Stimulated activated CD4-positive, alpha-beta T cell treated with anti-CD3 and anti-CD28 coated beads, Interleukin-2, amount 100 ng/mL, for 4 hours (primary cell): Measurements from ENCODE around the gene RASGRF1.

Source experiments
- DNase-seq: peaks from one replicate; pipeline ENCODE4 v3.0.0-alpha.2; 2020; ENCODE audit warnings: low read depth

The RASGRF1 gene

GRCh38 chr15:78985859-78986475 is 104.6 kb downstream of the RASGRF1 start:
- no peak for DNase-seq

DNA sequence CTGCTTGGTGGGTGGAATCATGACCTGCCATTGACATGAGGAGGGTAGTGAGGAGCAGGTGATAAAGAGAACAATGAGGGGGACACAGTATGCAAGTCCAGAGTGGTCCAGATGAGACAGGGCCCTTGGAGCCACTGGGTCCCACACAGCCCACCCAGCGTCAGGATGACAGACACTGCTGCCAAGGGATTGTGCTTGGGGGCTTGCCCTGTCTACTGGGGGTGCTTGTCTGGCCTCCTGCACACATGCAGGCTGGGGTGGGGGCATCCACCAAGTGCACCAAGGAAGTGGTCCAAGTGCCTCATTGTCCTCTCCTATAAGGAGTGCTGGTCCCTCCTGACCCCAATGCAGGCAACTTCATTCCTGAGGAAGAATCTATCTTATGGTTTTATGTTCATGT is 106.5 kb downstream of the RASGRF1 start:
- DNase-seq: no peak

DNA sequence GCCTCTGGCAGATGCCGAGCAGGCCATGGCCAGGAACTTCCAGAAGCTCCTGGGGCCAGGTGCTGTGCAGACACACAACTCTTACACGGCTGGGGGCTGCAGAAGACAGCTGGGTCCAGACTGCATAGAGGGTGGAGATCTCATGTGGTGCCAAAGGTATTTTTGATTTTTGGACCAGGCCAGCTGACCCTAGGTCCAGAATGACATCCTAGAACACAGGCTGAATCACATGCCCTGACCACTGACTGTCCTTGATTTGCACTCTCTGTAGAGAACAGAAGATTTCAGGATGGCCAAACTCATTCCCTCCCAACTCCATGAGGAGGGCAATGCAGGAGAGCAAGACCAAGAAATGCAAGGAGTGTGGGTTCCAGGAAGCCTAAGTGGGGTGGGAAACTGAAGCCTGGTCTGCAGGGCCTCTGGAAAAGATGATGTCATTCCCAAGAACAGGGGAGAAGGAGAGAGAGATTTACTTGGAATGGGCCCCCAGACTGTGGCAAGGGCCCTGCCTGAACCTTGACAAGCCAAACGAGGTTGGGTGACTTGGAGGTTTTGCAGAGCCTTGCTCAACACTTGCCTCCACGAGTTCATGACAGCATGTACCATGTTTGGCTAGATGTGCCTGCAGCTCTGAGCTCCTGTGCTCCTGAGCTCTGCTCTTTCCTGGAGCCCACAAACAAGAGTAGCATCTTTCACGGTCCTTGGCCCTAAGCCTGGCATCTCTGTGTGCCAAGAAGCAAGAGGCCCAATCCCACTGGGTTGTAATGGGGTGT is 107.2 kb downstream of the RASGRF1 start:
- DNase-seq: no peak

- DNase-seq: no peak
Observed at GRCh38 chr15:78982736-78983135, 107.8 kb downstream of the RASGRF1 start.

GRCh38 chr15:78981532-78982313 is 108.9 kb downstream of the RASGRF1 start:
- no peak for DNase-seq

GRCh38 chr15:78979456-78980320 is 110.9 kb downstream of the RASGRF1 start:
- DNase-seq: no peak

GRCh38 chr15:78978601-78979179 is 111.9 kb downstream of the RASGRF1 start:
- no peak for DNase-seq

DNA sequence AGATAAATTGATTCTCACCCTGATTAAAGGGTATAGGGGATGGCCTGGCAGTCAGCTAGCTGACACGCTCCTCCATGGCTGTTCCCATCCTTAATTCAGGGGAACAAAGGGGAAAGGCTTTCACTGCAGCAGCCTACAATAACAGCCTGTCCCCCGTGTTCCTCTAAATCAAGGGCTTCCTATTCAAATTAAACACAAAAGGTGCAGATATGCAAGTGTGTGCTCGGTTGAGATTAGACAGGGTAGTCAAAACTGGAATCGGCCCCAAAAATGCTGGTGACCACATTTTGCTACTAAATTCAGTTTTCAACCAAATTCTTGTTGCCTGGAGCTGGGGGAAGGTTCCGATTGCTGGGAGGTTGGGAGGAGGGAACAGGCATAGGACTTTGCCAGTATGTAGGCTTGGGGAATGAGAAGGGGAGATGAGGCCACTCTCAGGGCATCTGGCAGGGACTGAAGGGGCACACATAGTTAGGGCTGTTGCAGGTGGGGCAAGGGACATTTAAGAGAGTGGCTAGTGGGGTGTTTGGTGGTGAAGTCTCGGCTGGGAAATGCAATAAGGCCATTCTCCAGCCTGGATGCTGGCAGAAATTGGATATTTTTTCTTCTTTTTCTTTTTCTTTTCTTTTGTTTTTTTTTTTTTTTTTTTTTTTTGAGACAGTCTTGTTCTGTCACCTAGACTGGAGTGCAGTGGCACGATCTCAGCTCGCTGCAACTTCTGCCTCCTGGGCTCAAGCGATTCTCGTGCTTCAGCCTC is 112.8 kb downstream of the RASGRF1 start:
- DNase-seq: no peak

GRCh38 chr15:78977091-78977571 is 113.4 kb downstream of the RASGRF1 start:
- DNase-seq: no peak

DNA sequence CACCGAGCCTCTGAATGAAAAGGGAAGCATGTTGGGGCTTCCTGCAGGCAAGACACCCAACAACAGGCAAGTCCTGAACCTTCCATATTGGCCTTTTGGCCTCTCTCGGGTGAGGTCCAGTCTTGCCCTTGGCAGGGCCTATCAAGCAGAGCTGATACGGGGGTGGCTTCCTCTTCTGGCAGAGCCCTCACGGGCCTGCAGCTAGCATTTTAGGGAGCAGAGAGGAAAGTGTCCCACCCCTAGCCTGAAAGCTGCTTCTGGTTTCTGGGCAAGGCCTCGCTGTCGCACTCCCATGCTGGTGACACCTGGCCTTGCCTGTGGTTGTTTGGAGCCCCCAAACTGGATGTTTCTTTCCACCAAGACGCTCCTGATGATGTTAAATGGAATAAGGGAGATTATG is 113.9 kb downstream of the RASGRF1 start:
- DNase-seq: no peak

GRCh38 chr15:78974272-78974918 is 116.2 kb downstream of the RASGRF1 start:
- DNase-seq: no peak

DNA sequence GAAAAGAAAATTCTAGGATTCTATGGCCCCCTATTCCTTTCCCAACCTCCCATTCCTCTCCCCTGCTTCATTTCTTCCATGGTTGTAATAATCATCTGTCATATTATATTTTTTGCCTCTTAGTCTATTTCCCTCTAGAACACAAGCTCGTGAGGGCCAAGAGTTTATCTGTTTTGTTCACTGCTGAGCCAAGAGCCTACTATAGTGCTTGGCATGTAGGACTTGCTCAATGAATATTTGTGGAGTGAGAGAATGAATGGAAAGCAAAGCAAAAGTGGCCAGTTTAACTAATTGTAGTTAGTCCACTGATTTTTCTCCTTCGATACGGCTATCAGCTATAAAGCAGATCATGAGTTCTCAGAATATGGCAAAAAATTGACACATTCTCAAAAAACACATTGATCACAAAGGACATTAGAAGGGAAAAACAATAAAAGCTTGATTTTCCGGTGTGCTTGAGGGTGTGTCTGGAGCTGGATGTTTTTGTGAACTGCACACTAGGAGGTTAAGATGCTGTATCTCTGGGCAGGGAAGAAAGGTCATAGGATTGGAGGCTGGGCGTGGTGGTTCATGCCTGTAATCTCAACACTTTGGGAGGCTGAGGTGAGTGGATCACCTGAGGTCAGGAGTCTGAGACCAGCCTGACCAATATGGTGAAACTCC is 120.8 kb downstream of the RASGRF1 start:
- DNase-seq: no peak

DNA sequence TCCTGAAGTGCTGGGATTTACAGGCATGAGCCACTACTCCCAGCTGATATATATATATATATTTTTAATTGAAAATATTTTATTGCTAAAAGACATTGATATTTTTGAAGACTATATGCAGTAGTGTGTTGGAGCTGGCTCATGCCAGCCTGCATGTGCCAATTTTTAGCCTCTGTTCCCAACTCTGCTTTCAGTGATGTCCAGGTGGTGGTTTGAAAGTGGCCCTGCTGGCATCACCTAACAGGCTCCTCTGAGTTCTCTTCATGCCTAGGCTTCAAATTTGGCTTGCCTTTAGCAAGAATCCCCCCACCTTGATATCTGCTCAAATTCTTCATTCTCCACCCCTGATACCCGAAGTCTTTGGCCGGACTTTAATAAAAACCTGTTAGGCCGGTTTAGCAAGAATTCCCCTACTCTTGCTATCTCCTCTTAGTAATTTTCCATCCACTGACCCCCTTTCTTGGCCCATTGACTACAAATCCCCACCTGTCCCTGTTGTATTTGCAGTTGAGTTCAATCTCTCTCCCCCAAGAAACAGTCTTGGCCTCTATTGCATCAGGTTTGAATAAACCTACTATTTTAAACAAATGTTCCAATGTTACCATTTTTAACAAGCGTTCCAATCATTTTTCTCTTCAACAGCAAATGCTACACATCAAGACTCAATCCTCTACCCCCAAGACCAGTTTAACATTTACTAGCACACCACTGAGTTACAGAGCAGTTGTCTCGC is 121.9 kb downstream of the RASGRF1 start:
- no peak for DNase-seq

DNA sequence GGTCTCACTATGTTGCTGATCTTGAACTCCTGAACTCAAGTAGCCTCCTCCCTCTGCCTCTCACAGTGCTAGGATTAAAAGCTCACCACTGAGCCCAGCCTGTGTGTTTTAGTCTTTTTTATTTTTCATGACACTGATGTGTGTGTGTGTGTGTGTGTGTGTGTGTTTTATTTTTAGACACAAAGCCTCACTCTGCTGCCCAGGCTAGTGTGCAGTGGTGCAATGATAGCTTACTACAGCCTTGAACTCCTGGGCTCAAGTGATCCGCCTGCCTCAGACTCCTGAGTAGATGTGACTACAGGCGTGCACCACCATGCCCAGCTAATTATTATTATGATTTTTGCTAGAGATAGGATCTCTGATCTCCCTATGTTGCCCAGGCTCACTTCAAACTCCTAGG is 122.5 kb downstream of the RASGRF1 start:
- DNase-seq: no peak

- DNase-seq: no peak
Observed at GRCh38 chr15:78960308-78960707, 130.3 kb downstream of the RASGRF1 start.

DNA sequence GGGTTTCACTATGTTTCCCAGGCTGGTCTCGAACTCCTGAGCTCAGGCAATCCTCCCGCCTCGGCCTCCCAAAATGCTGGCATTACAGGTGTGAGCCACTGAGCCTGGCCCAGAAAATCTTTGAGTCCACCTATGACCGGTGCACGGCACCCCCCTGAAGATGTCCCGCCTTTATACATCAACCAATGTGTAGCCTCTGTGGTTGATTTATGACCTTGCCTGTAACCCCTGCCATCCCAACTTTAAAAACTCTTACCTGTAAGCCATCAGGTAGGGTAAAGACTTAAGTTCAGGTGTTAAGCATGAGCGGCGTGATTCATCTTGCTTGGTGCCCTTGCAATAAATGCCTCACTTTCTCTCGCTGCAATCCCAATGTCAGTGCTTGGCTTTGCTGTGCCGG is 131.2 kb downstream of the RASGRF1 start:
- no peak for DNase-seq

GRCh38 chr15:78957416-78958093 is 133.0 kb downstream of the RASGRF1 start:
- DNase-seq: no peak

GRCh38 chr15:78956937-78957336 is 133.6 kb downstream of the RASGRF1 start:
- no peak for DNase-seq
